Gastrocnemius medialis (tissue), 4 donors: ENCODE results near the gene ITPKB. TPM values are rescaled to one million over a fixed set of nuclear protein-coding genes. Genes with fewer than 3 reads are reported as not detected.
A peak's percentile ranks its signal among the peaks of the same experiment; 100 is the strongest.

Source experiments
- ATAC-seq, 2 donors: fragments of 150-250 bp; one replicate each; pipeline ENCODE4 v1.9.1; 2016
- DNase-seq, 2 donors: peaks; one replicate each; pipeline ENCODE4 v3.0.0-alpha.2; 2019
- H3K27ac ChIP-seq, 4 donors: fragments of 200-600 bp; sonication (generic); 1 replicate in 1 of 4; 2 replicates in 3 of 4; pipeline ENCODE4 v1.5.1; 2016 to 2018; ENCODE audit warnings: mild to moderate bottlenecking in 2 of 4, moderate library complexity in 1 of 4
- H3K27me3 ChIP-seq, 3 donors: fragments of 200-600 bp; sonication (generic) in 2 of 3; 1 replicate in 1 of 3; 2 replicates in 2 of 3; pipeline versions ENCODE4 v1.5.1 to v1.6.0; 2016 to 2019; ENCODE audit warnings: mild to moderate bottlenecking in 1 of 3, moderate library complexity in 1 of 3
- H3K36me3 ChIP-seq, 2 donors: fragments of 200-600 bp; sonication (generic) in 1 of 2; one replicate each; pipeline ENCODE4 v1.5.1; 2017 to 2018
- H3K4me1 ChIP-seq, 2 donors: fragments of 200-600 bp; sonication (generic) in 1 of 2; one replicate each; pipeline ENCODE4 v1.5.1; 2016 to 2017; ENCODE audit warnings: mild to moderate bottlenecking in 2 of 2
- H3K4me3 ChIP-seq, 4 donors: fragments of 200-600 bp; sonication (generic) in 3 of 4; 1 replicate in 1 of 4; 2 replicates in 3 of 4; pipeline ENCODE4 v1.5.1; 2016 to 2019; ENCODE audit warnings: mild to moderate bottlenecking in 2 of 4
- H3K9me3 ChIP-seq, 3 donors: fragments of 200-600 bp; sonication (generic) in 2 of 3; 1 replicate in 1 of 3; 2 replicates in 2 of 3; pipeline ENCODE4 v1.5.1; 2016 to 2019
- POLR2A ChIP-seq, 2 donors: fragments of 450-650 bp; IDR thresholded peaks; one replicate each; pipeline ENCODE4 v1.6.1; 2017; ENCODE audit warnings: antibody characterized with exemption in 2 of 2, mild to moderate bottlenecking in 2 of 2, moderate library complexity in 2 of 2
- in situ Hi-C, 4 donors: fragments of 200-750 bp; cut with MboI; loops; one replicate each; pipeline versions ENCODE4 v1.15.0 to v1.8.0; 2017; ENCODE audit warnings: low sequenced_read_pairs in 4 of 4
- intact Hi-C: fragments of 100-400 bp; cut with DNase I; formaldehyde crosslinking; loops from one replicate; pipeline ENCODE4 v1.15.1; 2023; ENCODE audit warnings: low total_unique reads
- total RNA-seq, 4 donors: library from RNA; depleted of rRNA; stranded (reverse); fragments of >200 nt; gene quantifications; one replicate each; pipeline versions ENCODE4 v1.1.0 to v1.2.3, GENCODE V29; 2016
- TF ChIP-seq, protein P1 (sequence below), 5 experiments: fragments of 450-650 bp in 3 of 5; fragments of 200-600 bp in 2 of 5; sonication (generic) in 2 of 5; IDR thresholded peaks in 4 of 5; conservative IDR thresholded peaks in 1 of 5; 1 replicate in 4 of 5; 2 replicates in 1 of 5; pipeline ENCODE4 v1.5.1; 2016 to 2019; ENCODE audit warnings: antibody characterized with exemption in 5 of 5, mild to moderate bottlenecking in 3 of 5, moderate library complexity in 3 of 5

The ITPKB gene
- total RNA-seq, 4 donors from 2014 or later: 7.1 to 13.9 (median 7.8) TPM

GRCh38 chr1:226603022-226603857, 135.8 kb downstream of the ITPKB start:
- H3K36me3 ChIP-seq: no peaks in the 10 kb centered on the region
- in situ Hi-C loops (loop anchor here in 1 of 4 donors (25.0 kb wide), 1 partner anchor 834 kb away; no protein-coding TSS in a partner anchor), intact Hi-C loops (no loop called here)
- TF ChIP-seq, protein P1, sequence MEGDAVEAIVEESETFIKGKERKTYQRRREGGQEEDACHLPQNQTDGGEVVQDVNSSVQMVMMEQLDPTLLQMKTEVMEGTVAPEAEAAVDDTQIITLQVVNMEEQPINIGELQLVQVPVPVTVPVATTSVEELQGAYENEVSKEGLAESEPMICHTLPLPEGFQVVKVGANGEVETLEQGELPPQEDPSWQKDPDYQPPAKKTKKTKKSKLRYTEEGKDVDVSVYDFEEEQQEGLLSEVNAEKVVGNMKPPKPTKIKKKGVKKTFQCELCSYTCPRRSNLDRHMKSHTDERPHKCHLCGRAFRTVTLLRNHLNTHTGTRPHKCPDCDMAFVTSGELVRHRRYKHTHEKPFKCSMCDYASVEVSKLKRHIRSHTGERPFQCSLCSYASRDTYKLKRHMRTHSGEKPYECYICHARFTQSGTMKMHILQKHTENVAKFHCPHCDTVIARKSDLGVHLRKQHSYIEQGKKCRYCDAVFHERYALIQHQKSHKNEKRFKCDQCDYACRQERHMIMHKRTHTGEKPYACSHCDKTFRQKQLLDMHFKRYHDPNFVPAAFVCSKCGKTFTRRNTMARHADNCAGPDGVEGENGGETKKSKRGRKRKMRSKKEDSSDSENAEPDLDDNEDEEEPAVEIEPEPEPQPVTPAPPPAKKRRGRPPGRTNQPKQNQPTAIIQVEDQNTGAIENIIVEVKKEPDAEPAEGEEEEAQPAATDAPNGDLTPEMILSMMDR (IDR thresholded peaks at IDR 0.05 in 4 of 5, conservative IDR thresholded peaks at IDR 0.05 in 1 of 5): no peak
- TF ChIP-seq POLR2A (IDR thresholded peaks at IDR 0.05): no peak
- peak; percentile 39 to 65 for DNase-seq
- peaks cover 6 to 7% of the 10 kb centered on the region in 2 donors for H3K4me1 ChIP-seq
- H3K27me3 ChIP-seq: no peaks in the 10 kb centered on the region
- peak overlapping the region; percentile 62 to 73 (median 70) for H3K27ac ChIP-seq
- ATAC-seq: peak; percentile 41 to 51
- H3K9me3 ChIP-seq: no peaks in the 10 kb centered on the region
- H3K4me3 ChIP-seq: peak overlapping the region in 1 of 4 donors; percentile 17

DNA sequence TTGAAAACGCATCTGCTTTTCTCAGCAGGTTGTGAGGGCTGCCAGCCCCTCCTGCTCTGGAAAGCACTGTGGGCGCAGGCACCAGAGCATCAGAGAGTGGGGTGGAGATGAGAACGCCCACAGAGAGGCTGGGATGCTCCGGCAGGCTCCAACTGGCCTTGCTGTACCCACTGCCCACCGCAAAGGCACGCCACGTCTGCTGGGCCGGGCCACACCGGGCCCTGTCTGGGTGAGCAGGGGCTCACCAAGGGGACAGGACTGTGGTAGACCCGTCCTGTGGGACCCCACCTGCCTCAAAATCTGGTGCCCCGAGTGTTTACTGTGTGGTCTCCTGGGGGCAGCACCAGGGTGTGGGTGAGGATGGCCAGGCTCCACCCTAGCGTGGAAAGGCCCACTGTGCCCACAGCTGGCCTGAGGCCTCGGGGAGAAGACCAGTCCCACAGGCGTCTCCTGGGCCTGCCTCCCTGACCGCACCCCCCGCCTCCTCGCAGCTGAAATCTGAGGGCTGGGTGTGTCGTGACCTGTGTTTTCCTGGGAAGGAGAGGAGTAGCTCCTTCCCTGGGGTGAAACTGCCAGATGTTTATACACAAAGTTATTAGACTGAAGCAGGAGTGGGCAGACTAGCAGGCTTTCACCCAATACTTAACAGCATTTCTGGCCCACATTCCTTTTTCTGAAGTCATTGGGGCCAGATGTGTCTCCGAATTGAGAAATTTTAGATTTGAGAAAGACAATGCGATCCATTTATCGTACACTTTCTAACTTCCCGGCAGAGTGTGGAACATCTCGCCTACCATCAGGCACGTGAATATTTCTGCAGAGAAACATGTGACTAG, 136.7 kb downstream of the ITPKB start:
- Histone ChIP-seq H3K4me3 (no peak overlapping the region), H3K36me3 (no peaks in the 10 kb centered on the region), H3K27ac (peak overlapping the region; percentile 62 to 73 (median 70)), H3K27me3 (no peaks in the 10 kb centered on the region), H3K9me3 (no peaks in the 10 kb centered on the region), H3K4me1 (peaks cover 6 to 7% of the 10 kb centered on the region in 2 donors)
- in situ Hi-C loops (loop anchor here in 1 of 4 donors (25.0 kb wide), 1 partner anchor 835 kb away; no protein-coding TSS in a partner anchor), intact Hi-C loops (no loop called here)
- TF ChIP-seq, protein P1 (IDR thresholded peaks at IDR 0.05 in 4 of 5, conservative IDR thresholded peaks at IDR 0.05 in 1 of 5): no peak
- TF ChIP-seq POLR2A (IDR thresholded peaks at IDR 0.05): peak in 1 of 2 donors; percentile 16
- peak; percentile 72 to 75 for ATAC-seq
- peak; percentile 43 to 64 for DNase-seq

- Histone ChIP-seq H3K36me3 (no peaks in the 10 kb centered on the region), H3K4me1 (peaks cover 6 to 7% of the 10 kb centered on the region in 2 donors), H3K27ac (peak overlapping the region in 2 of 4 donors; percentile 62 to 73), H3K27me3 (peaks cover 0 to 2% (median 0%) of the 10 kb centered on the region in 3 donors), H3K4me3 (no peak overlapping the region), H3K9me3 (no peaks in the 10 kb centered on the region)
- no peak for ATAC-seq
- no peak for DNase-seq
- intact Hi-C loops (no loop called here), in situ Hi-C loops (loop anchor here in 1 of 4 donors (25.0 kb wide), 1 partner anchor 836 kb away; no protein-coding TSS in a partner anchor)
- no peak for TF ChIP-seq POLR2A (IDR thresholded peaks at IDR 0.05)
- TF ChIP-seq, protein P1 (IDR thresholded peaks at IDR 0.05 in 4 of 5, conservative IDR thresholded peaks at IDR 0.05 in 1 of 5): no peak
Observed at GRCh38 chr1:226601456-226601855, 137.6 kb downstream of the ITPKB start.

- H3K27ac ChIP-seq: no peak overlapping the region
- no peak for TF ChIP-seq POLR2A (IDR thresholded peaks at IDR 0.05)
- TF ChIP-seq, protein P1 (IDR thresholded peaks at IDR 0.05 in 4 of 5, conservative IDR thresholded peaks at IDR 0.05 in 1 of 5): no peak
- H3K27me3 ChIP-seq: peaks cover 0 to 10% (median 0%) of the 10 kb centered on the region in 3 donors
- in situ Hi-C loops (loop anchor here in 1 of 4 donors (25.0 kb wide), 1 partner anchor 837 kb away; no protein-coding TSS in a partner anchor), intact Hi-C loops (no loop called here)
- ATAC-seq (no peak), DNase-seq (no peak)
- H3K36me3 ChIP-seq: no peaks in the 10 kb centered on the region
- no peak overlapping the region for H3K4me3 ChIP-seq
- H3K9me3 ChIP-seq: no peaks in the 10 kb centered on the region
- peaks cover 6 to 7% of the 10 kb centered on the region in 2 donors for H3K4me1 ChIP-seq
Observed at GRCh38 chr1:226600254-226600653, 138.8 kb downstream of the ITPKB start.
